Activated naive CD4-positive, alpha-beta T cell treated with Interleukin-2 at 50 U/mL for 16 hours (primary cell): ENCODE results near the gene CAPN3.

Experiments used
- DNase-seq: peaks from one replicate; pipeline ENCODE4 v3.0.0-alpha.2; 2020

Gene CAPN3

DNA sequence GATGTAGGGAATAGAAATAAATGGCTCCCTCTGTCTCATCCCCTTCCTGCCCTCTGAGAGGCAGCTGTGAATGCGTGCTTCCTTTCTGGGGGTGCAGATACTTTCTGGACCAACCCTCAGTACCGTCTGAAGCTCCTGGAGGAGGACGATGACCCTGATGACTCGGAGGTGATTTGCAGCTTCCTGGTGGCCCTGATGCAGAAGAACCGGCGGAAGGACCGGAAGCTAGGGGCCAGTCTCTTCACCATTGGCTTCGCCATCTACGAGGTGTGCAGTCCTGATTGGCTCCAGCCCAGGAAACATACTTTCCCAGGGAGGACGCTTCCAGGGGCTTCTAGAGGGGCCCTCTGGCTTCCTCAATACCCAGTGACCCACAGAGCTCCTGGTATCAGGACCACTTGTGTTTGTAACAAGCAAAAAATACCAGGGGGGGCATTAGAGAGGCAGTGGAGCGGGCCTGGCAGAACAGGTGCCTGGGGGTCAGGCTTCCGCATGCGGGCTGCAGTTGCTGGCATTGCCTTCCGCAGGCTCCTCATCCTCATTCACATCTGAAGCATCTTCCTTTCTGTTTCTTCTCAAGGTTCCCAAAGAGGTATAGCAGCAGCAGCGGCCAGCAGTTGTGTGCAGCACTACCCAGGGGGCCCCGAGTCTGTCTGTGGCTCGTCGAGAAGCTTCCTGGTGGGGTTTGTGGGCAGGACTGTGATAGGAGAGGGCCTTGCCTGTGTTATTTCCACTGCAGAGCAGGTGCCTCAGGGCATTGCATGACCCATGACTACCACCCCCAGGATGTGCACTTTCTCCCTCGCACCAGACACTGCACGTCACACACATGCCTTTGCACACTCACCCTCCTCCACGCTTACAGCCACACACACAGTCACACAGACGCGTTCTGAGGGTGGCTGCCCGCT is 42.5 kb downstream of the CAPN3 start:
- no peak for DNase-seq

- DNase-seq = no peak
Observed at GRCh38 chr15:42402455-42403205, 43.3 kb downstream of the CAPN3 start.

- DNase-seq = no peak
Observed at GRCh38 chr15:42403389-42403788, 44.1 kb downstream of the CAPN3 start.

- DNase-seq = no peak
Observed at GRCh38 chr15:42404461-42405235, 45.3 kb downstream of the CAPN3 start.

DNA sequence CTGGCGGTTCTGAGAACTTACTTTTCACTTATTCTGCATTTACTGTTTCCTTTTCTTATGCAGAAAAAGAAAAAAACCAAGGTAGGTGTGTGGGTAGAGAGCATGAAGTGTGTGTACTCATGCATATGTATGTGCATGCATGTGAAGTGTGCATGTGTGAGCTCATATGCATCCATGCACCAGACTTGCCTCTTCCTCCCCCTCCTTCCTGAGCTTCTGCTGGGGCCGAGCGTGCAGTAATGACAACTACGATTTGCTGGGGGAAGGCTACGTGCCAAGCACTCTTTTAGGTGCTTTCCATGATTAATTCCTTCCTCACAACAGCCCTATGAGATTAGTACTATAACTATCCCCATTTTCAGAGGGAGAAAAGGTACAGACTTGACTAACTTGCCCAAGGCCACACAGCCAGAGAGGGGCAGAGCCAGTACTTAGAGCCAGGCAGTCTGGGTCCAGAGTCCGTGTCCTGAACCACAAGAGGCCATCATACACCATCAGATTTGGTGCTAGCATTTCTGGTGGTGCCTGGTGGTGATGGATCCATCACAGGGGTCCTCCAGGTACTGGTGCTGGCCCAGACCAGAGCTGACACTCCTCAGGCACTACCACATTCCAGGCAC is 46.7 kb downstream of the CAPN3 start:
- DNase-seq = no peak

GRCh38 chr15:42408178-42408577 is 48.9 kb downstream of the CAPN3 start:
- DNase-seq = no peak

- no peak for DNase-seq
Observed at GRCh38 chr15:42409011-42409410, 49.7 kb downstream of the CAPN3 start.

GRCh38 chr15:42411884-42412283 is 52.6 kb downstream of the CAPN3 start:
- DNase-seq = no peak

GRCh38 chr15:42413920-42414319 is 54.6 kb downstream of the CAPN3 start:
- DNase-seq = no peak

DNA sequence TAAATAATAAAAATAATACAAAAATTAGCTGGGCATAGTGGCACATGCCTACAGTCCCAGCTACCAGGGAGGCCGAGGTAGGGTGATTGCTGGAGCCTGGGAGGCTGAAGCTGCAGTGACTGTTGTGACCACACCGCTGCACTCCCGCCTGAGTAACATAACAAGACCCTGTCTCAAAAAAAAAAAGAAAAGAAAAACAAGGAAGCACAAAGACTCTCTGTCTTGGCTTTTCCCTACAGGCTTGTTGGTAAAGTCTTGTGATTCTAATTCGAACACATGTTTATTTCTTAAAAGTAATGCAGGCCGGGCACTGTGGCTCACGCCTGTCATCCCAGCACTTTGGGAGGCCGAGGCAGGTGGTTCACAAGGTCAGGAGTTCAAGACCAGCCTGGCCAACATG is 60.1 kb downstream of the CAPN3 start:
- DNase-seq = no peak

- DNase-seq = no peak
Observed at GRCh38 chr15:42421376-42421775, 62.1 kb downstream of the CAPN3 start.

- no peak for DNase-seq
Observed at GRCh38 chr15:42427429-42428223, 68.3 kb downstream of the CAPN3 start.

- no peak for DNase-seq
Observed at GRCh38 chr15:42444415-42445063, 85.2 kb downstream of the CAPN3 start.

- DNase-seq = no peak
Observed at GRCh38 chr15:42445551-42445950, 86.2 kb downstream of the CAPN3 start.

GRCh38 chr15:42447599-42447998 is 88.3 kb downstream of the CAPN3 start:
- DNase-seq = no peak

DNA sequence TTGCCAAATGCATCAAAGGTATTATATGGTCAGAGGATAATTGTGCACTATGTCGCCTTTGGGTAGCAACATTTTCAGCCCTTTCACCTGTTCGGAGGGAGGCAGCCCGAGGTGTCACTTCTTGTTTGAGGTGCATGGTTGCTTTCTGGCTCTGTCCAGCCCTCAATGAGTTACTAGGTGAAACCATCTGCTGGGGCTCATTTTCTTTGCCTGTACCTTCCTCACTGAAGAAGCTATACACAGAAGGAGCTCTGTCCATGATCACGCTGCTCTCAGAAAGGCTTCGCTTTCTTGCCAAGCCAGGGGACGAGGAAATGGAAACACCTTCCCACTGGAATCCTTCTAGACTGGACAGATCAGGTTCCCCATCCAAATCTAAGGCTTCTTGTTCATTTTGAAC is 89.0 kb downstream of the CAPN3 start:
- DNase-seq = no peak

GRCh38 chr15:42449770-42450424 is 90.6 kb downstream of the CAPN3 start:
- no peak for DNase-seq

GRCh38 chr15:42450425-42450790 is 91.1 kb downstream of the CAPN3 start:
- no peak for DNase-seq

DNA sequence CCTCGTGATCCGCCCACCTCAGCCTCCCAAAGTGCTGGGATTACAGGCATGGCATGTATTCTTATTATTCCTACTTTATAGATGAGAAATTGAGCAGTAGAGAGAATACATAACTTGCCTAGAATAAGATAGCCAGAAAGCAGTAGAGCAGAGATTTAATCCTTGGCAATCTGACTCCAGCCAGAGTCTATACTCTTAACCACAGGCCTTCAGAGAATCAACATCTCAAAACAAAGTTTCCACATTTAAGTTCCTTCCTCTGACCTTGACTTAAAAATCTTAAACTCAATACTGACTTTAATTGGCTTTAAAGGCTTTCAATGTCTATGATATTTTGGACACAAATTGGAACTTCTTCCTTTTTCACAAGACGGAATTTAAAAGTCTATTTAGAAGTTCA is 94.5 kb downstream of the CAPN3 start:
- DNase-seq = no peak

GRCh38 chr15:42456531-42456930 is 97.2 kb downstream of the CAPN3 start:
- no peak for DNase-seq

- DNase-seq = no peak
Observed at GRCh38 chr15:42456971-42457370, 97.7 kb downstream of the CAPN3 start.
